CD14-positive monocyte (primary cell): ENCODE data around the gene ST7. TPM values are rescaled to one million over a fixed set of nuclear protein-coding genes. Genes with fewer than 3 reads are reported as not detected.

Experiments used
- DNase-seq, 3 donors: peaks; one replicate each; pipeline ENCODE4 v3.0.0-alpha.2; 2011 to 2022
- H2AFZ ChIP-seq: 2 replicates; pipeline ENCODE4 v1.6.0; 2012; ENCODE audit warnings: mild to moderate bottlenecking, low read depth, low read length, inconsistent platforms; ENCODE audit not compliant: insufficient read depth, poor library complexity, severe bottlenecking
- H3K27ac ChIP-seq, 2 donors: 1 replicate in 1 of 2; 2 replicates in 1 of 2; pipeline ENCODE4 v1.5.1; 2012 to 2013; ENCODE audit warnings: low read length in 2 of 2, control low read depth in 1 of 2, inconsistent platforms in 1 of 2, low read depth in 1 of 2, mild to moderate bottlenecking in 1 of 2
- H3K27me3 ChIP-seq, 2 donors: one replicate each; pipeline versions ENCODE4 v1.6.0 to v1.6.1; 2011 to 2013; ENCODE audit warnings: low read length in 2 of 2; ENCODE audit not compliant: control insufficient read depth in 2 of 2, insufficient read depth in 2 of 2
- H3K36me3 ChIP-seq, 2 donors: replicated peaks in 1 of 2; 1 replicate in 1 of 2; 2 replicates in 1 of 2; pipeline versions ENCODE4 v1.5.1 to v1.6.1; 2012 to 2013; ENCODE audit warnings: low read length in 2 of 2, control low read depth in 1 of 2, inconsistent platforms in 1 of 2, mild to moderate bottlenecking in 1 of 2; ENCODE audit not compliant: insufficient read depth in 2 of 2, control insufficient read depth in 1 of 2
- H3K4me1 ChIP-seq, 2 donors: 1 replicate in 1 of 2; 2 replicates in 1 of 2; pipeline versions ENCODE4 v1.5.1 to v1.6.1; 2012 to 2013; ENCODE audit warnings: low read length in 2 of 2, control low read depth in 1 of 2, inconsistent platforms in 1 of 2, mild to moderate bottlenecking in 1 of 2, moderate library complexity in 1 of 2; ENCODE audit not compliant: insufficient read depth in 2 of 2, control insufficient read depth in 1 of 2
- H3K4me2 ChIP-seq: replicated peaks from 2 replicates; pipeline ENCODE3; 2012; ENCODE audit warnings: low read length, moderate library complexity, mild to moderate bottlenecking; ENCODE audit not compliant: poor library complexity, severe bottlenecking; ENCODE audit errors: extremely low read depth
- H3K4me3 ChIP-seq, 3 experiments: fragments of 200-600 bp in 1 of 3; sonication (generic) in 1 of 3; replicated peaks in 1 of 3; 1 replicate in 2 of 3; 2 replicates in 1 of 3; pipeline ENCODE4 v1.5.1; 2011 to 2013; ENCODE audit warnings: low read length in 3 of 3, mild to moderate bottlenecking in 3 of 3, control low read depth in 2 of 3, low read depth in 2 of 3, inconsistent platforms in 1 of 3, moderate library complexity in 1 of 3
- H3K79me2 ChIP-seq: 2 replicates; pipeline ENCODE4 v1.6.0; 2012; ENCODE audit warnings: mild to moderate bottlenecking, control low read depth, inconsistent platforms, low read length, moderate library complexity; ENCODE audit not compliant: insufficient read depth
- H3K9ac ChIP-seq: 2 replicates; pipeline ENCODE4 v1.6.0; 2017; ENCODE audit warnings: low read length, mild to moderate bottlenecking; ENCODE audit not compliant: insufficient read depth, poor library complexity, severe bottlenecking
- H3K9me3 ChIP-seq, 2 donors: replicated peaks in 1 of 2; 1 replicate in 1 of 2; 2 replicates in 1 of 2; pipeline versions ENCODE4 v1.5.1 to v1.6.1; 2012 to 2013; ENCODE audit warnings: low read length in 2 of 2, control low read depth in 1 of 2; ENCODE audit not compliant: control insufficient read depth in 1 of 2, insufficient read depth in 1 of 2
- H4K20me1 ChIP-seq: 2 replicates; pipeline ENCODE4 v1.6.0; 2012; ENCODE audit warnings: mild to moderate bottlenecking, low read length, control low read depth, moderate library complexity; ENCODE audit not compliant: insufficient read depth
- H3K27ac Mint-ChIP-seq, 7 donors: one replicate each; pipeline ENCODE4 v1.8.0; 2020; ENCODE audit warnings: mild to moderate bottlenecking in 7 of 7, mixed read lengths in 7 of 7, moderate library complexity in 6 of 7, inconsistent platforms in 2 of 7
- H3K27me3 Mint-ChIP-seq, 3 donors: one replicate each; pipeline ENCODE4 v1.8.0; 2021 to 2022; ENCODE audit warnings: low read depth in 3 of 3, mild to moderate bottlenecking in 3 of 3, mixed read lengths in 3 of 3, moderate library complexity in 3 of 3, inconsistent platforms in 1 of 3
- H3K36me3 Mint-ChIP-seq, 2 donors: one replicate each; pipeline ENCODE4 v1.8.0; 2020; ENCODE audit warnings: mixed read lengths in 2 of 2, inconsistent platforms in 1 of 2, mild to moderate bottlenecking in 1 of 2
- H3K4me1 Mint-ChIP-seq: one replicate; pipeline ENCODE4 v1.8.0; 2020; ENCODE audit warnings: mild to moderate bottlenecking, mixed read lengths
- H3K4me3 Mint-ChIP-seq, 2 donors: one replicate each; pipeline ENCODE4 v1.8.0; 2020; ENCODE audit warnings: mild to moderate bottlenecking in 2 of 2, mixed read lengths in 2 of 2, moderate library complexity in 1 of 2
- H3K9me3 Mint-ChIP-seq, 7 donors: one replicate each; pipeline ENCODE4 v1.8.0; 2020 to 2022; ENCODE audit warnings: mixed read lengths in 7 of 7, mild to moderate bottlenecking in 6 of 7, moderate library complexity in 6 of 7, inconsistent platforms in 2 of 7
- WGBS: methylation state at CpG from one replicate; pipeline ENCODE4 v1.1.5; 2013; ENCODE audit warnings: missing lambda C conversion rate; ENCODE audit not compliant: insufficient coverage; 5-methylcytosine and 5-hydroxymethylcytosine counted together
- intact Hi-C, 2 donors: fragments of 100-400 bp; cut with micrococcal nuclease; formaldehyde crosslinking; loops; one replicate each; pipeline versions ENCODE4 v1.15.0 to v1.15.1; 2023
- polyA plus RNA-seq, 3 donors: library from polyadenylated mRNA; depleted of rRNA in 1 of 3; unstranded in 2 of 3; stranded (reverse) in 1 of 3; fragments of 300-500 nt in 2 of 3; fragments of >200 nt in 1 of 3; fragmentation: Illumina TruSeq in 2 of 3; gene quantifications; 1 replicate in 2 of 3; 2 replicates in 1 of 3; pipeline ENCODE4 v1.2.3, GENCODE V29; 2012 to 2021
- TF ChIP-seq, protein P1 (sequence below): fragments of 200-600 bp; IDR thresholded peaks from one replicate; pipeline ENCODE4 v1.8.0; 2022; ENCODE audit warnings: antibody characterized with exemption, mild to moderate bottlenecking

Gene ST7
- polyA plus RNA-seq, 3 donors: 3.6 to 5.5 (median 4.1) TPM

DNA sequence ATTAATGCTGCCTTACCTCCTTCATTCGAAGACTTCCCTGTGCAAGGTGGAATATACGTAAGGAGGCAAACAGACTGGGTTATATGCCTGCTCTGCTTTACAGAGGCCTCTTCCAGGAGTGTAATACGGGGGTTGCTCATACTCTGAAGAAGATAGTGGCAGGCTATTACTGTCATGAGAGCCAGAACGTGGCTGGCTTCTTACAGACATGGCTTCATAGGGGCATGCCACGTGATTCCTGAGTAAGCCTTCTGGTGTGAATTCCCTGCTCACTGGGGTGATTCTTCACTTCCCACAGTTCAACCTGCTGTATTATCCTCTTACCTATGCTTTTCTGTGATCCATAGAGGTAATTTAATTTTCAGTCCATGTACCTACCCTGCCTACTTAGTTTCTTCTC lies 141.8 kb downstream of the ST7 start:
- 88% methylated on average over 5 of the region's 5 CpGs for WGBS
- Mint-ChIP-seq H3K27ac (no peak overlapping the region), H3K27me3 (peaks cover 0 to 4% (median 0%) of the 10 kb centered on the region in 3 donors), H3K9me3 (no peaks in the 10 kb centered on the region), H3K4me3 (no peak overlapping the region), H3K36me3 (peaks cover 0 to 2% of the 10 kb centered on the region in 2 donors), H3K4me1 (peaks cover 17% of the 10 kb centered on the region)
- no peaks in the 10 kb centered on the region for H3K27me3 ChIP-seq
- no peak overlapping the region for H3K27ac ChIP-seq
- H4K20me1 ChIP-seq: no peaks in the 10 kb centered on the region
- intact Hi-C loops: no loop called here
- peaks cover 11 to 13% of the 10 kb centered on the region in 2 donors for H3K4me1 ChIP-seq
- H3K9ac ChIP-seq: no peak overlapping the region
- no peaks in the 10 kb centered on the region for H3K79me2 ChIP-seq
- H3K4me2 ChIP-seq: no peak overlapping the region
- H3K4me3 ChIP-seq: no peak overlapping the region
- H3K36me3 ChIP-seq: no peaks in the 10 kb centered on the region
- no peak for DNase-seq
- no peak overlapping the region for H2AFZ ChIP-seq
- no peaks in the 10 kb centered on the region for H3K9me3 ChIP-seq
- TF ChIP-seq, protein P1, sequence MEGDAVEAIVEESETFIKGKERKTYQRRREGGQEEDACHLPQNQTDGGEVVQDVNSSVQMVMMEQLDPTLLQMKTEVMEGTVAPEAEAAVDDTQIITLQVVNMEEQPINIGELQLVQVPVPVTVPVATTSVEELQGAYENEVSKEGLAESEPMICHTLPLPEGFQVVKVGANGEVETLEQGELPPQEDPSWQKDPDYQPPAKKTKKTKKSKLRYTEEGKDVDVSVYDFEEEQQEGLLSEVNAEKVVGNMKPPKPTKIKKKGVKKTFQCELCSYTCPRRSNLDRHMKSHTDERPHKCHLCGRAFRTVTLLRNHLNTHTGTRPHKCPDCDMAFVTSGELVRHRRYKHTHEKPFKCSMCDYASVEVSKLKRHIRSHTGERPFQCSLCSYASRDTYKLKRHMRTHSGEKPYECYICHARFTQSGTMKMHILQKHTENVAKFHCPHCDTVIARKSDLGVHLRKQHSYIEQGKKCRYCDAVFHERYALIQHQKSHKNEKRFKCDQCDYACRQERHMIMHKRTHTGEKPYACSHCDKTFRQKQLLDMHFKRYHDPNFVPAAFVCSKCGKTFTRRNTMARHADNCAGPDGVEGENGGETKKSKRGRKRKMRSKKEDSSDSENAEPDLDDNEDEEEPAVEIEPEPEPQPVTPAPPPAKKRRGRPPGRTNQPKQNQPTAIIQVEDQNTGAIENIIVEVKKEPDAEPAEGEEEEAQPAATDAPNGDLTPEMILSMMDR: no peak

DNA sequence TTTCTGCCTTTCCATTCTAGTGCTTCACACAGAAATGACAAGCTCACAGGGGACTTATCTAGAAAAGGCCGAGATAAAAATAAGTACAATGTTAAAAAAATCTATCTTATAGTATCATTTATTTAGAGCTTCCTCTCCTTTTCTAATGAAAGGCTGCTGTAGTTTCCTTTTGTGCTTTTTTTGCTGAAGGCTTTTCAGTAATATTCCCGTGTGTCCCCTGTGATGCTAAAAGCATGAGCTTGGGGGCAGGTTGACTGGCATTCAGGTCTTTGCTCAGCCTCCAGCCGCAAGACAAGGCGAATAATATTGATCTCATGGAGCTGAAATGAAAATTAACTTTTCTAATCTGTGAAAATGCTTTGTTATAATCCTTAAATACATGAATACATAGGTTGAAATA lies 143.0 kb downstream of the ST7 start:
- H3K36me3 ChIP-seq: no peaks in the 10 kb centered on the region
- Mint-ChIP-seq H3K27me3 (peaks cover 0 to 4% (median 1%) of the 10 kb centered on the region in 3 donors), H3K27ac (no peak overlapping the region), H3K4me3 (no peak overlapping the region), H3K4me1 (peaks cover 12% of the 10 kb centered on the region), H3K9me3 (no peaks in the 10 kb centered on the region), H3K36me3 (peaks cover 0 to 2% of the 10 kb centered on the region in 2 donors)
- no peaks in the 10 kb centered on the region for H3K79me2 ChIP-seq
- no peaks in the 10 kb centered on the region for H4K20me1 ChIP-seq
- peaks cover 11 to 13% of the 10 kb centered on the region in 2 donors for H3K4me1 ChIP-seq
- H3K27ac ChIP-seq: no peak overlapping the region
- H3K9ac ChIP-seq: no peak overlapping the region
- TF ChIP-seq, protein P1: no peak
- no peak for DNase-seq
- no peak overlapping the region for H3K4me2 ChIP-seq
- intact Hi-C loops: no loop called here
- H2AFZ ChIP-seq: no peak overlapping the region
- H3K9me3 ChIP-seq: no peaks in the 10 kb centered on the region
- 100% methylated on average over 1 of the region's 4 CpGs for WGBS
- no peaks in the 10 kb centered on the region for H3K27me3 ChIP-seq
- H3K4me3 ChIP-seq: no peak overlapping the region
